HEK293 (cell line): ENCODE measurements around the gene PUM2.

Experiments
- BCL11A ChIP-seq: fragments of 450-650 bp; formaldehyde crosslinking; IDR thresholded peaks from 2 replicates; pipeline ENCODE4 v1.5.1; 2016; ENCODE audit warnings: low read depth, missing biosample characterization, missing genetic modification characterization
- CTCF ChIP-seq: fragments of 450-650 bp; formaldehyde crosslinking; IDR thresholded peaks from 2 replicates; pipeline ENCODE4 v1.5.1; 2016; ENCODE audit warnings: missing biosample characterization, missing genetic modification characterization
- GLIS2 ChIP-seq: fragments of 450-650 bp; formaldehyde crosslinking; IDR thresholded peaks from 2 replicates; pipeline ENCODE4 v1.5.1; 2016; ENCODE audit warnings: missing biosample characterization, missing genetic modification characterization
- RBAK ChIP-seq: fragments of 450-650 bp; formaldehyde crosslinking; IDR thresholded peaks from 2 replicates; pipeline ENCODE4 v1.5.1; 2016; ENCODE audit warnings: missing biosample characterization, missing genetic modification characterization
- REST ChIP-seq: fragments of 450-650 bp; formaldehyde crosslinking; IDR thresholded peaks from 2 replicates; pipeline ENCODE4 v1.5.1; 2016; ENCODE audit warnings: missing biosample characterization, missing genetic modification characterization
- ZBTB21 ChIP-seq: fragments of 450-650 bp; formaldehyde crosslinking; IDR thresholded peaks from 2 replicates; pipeline ENCODE4 v1.5.1; 2017; ENCODE audit warnings: missing biosample characterization, missing genetic modification characterization
- ZBTB8A ChIP-seq: fragments of 450-650 bp; formaldehyde crosslinking; IDR thresholded peaks from 2 replicates; pipeline ENCODE4 v1.5.1; 2016; ENCODE audit warnings: missing biosample characterization, missing genetic modification characterization
- ZNF175 ChIP-seq: fragments of 450-650 bp; formaldehyde crosslinking; IDR thresholded peaks from 2 replicates; pipeline ENCODE4 v1.5.1; 2016; ENCODE audit warnings: missing biosample characterization, missing genetic modification characterization
- ZNF19 ChIP-seq: fragments of 450-650 bp; formaldehyde crosslinking; IDR thresholded peaks from 2 replicates; pipeline ENCODE4; 2016; ENCODE audit warnings: missing biosample characterization, missing genetic modification characterization, low read depth
- ZNF274 ChIP-seq, 2 experiments: fragments of 200-500 bp in 1 of 2; fragments of 450-650 bp in 1 of 2; sonication (Bioruptor generic) in 1 of 2; formaldehyde crosslinking in 1 of 2; IDR thresholded peaks; 2 replicates each; pipeline versions ENCODE4 v1.5.1 to v1.6.1; 2014 to 2016; ENCODE audit warnings: borderline replicate concordance in 1 of 2, inconsistent platforms in 1 of 2, low read length in 1 of 2, missing biosample characterization in 1 of 2, missing genetic modification characterization in 1 of 2
- ZNF311 ChIP-seq: fragments of 450-650 bp; formaldehyde crosslinking; IDR thresholded peaks from 2 replicates; pipeline ENCODE4 v1.5.1; 2017; ENCODE audit warnings: missing biosample characterization, missing genetic modification characterization, borderline replicate concordance
- ZNF580 ChIP-seq: fragments of 450-650 bp; formaldehyde crosslinking; IDR thresholded peaks from 2 replicates; pipeline ENCODE4 v1.5.1; 2016; ENCODE audit warnings: missing biosample characterization, missing genetic modification characterization
- ZNF639 ChIP-seq: fragments of 450-650 bp; formaldehyde crosslinking; IDR thresholded peaks from 2 replicates; pipeline ENCODE4 v1.5.1; 2016; ENCODE audit warnings: missing biosample characterization, missing genetic modification characterization

GRCh38 chr2:20254731-20255130, 95.9 kb downstream of the PUM2 start:
- TF ChIP-seq GLIS2 (tag by site-specific recombination) (no peak), RBAK (tag by site-specific recombination) (no peak), CTCF (tag by site-specific recombination) (no peak), ZBTB8A (no peak), ZNF580 (no peak), ZNF274 (IDR thresholded peaks at IDR 0.05; ENCODE audit: low read length) (no peak), ZNF274 (tag by site-specific recombination; IDR thresholded peaks at IDR 0.05; ENCODE audit: borderline replicate concordance) (no peak), ZBTB21 (tag by site-specific recombination) (no peak), REST (tag by site-specific recombination) (no peak), ZNF19 (tag by site-specific recombination) (no peak), BCL11A (tag by site-specific recombination) (no peak), ZNF639 (tag by site-specific recombination) (no peak), ZNF311 (tag by site-specific recombination) (no peak), ZNF175 (tag by site-specific recombination) (no peak)
